Measurements from ENCODE around the gene SORCS2. TPM values are rescaled to one million over a fixed set of nuclear protein-coding genes. Genes with fewer than 3 reads are reported as not detected.

The SORCS2 gene
- total and polyA plus RNA-seq, 2 of the 13 experiments (the other 11 are each of a cell fraction or from before 2014, with no cell fraction given), result 0.82 to 1.0 TPM

DNA sequence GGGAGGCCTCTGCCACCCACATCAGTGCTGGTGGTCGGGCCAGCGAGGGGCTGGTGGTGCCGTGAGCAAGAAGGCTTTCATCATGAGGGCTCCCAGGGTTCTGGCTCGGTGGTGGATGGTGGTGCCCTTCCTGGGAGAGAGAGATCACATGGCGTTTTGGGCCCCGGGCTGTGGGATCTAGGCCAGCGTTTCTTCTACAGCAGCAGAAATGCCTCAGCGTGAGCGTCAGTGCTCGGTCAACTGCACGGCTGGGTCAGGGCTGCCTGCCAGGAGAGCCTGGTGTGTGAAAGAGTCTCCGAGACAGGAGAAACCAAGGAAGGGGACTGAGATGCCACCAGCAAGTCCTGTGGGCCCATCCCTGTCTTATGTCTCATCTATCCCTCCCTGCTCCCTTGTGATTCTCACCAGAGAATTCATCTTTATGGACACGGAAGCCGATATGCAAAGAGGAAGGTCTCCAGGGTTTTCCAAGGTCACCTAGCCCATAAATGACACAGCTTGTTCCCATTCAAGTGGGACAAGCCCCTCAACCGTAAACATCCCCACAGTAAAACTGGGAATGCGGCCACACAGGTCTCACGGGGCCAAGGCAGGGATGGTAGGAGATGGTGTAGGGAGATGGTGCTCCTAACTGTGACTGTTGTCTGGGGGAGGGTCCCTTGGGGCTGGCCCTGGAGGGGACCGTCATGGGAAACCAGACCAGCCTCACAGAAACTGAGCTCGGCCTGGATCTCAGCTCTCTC is 99.2 kb downstream of the SORCS2 start:
- 17% methylated on average over 11 of the region's 19 CpGs for WGBS (ENCODE audit: low lambda C conversion rate)
- no peak for FAIRE-seq
- no peak overlapping the region for H3K9ac ChIP-seq (ENCODE audit: insufficient read depth, low read depth, low read length)
- ATAC-seq, result no peak
- ChIA-PET CTCF (ENCODE audit: low intra/inter-chr PET ratio, low total read pairs) (no interaction called here), POLR2A (no interaction called here)
- H3K27me3 ChIP-seq (ENCODE audit: control insufficient read depth in 1 of 2, insufficient read depth in 2 of 2, low read length in 2 of 2), result peaks cover 3 to 76% of the 10 kb centered on the region in 2 experiments; a peak in 4 of 5 replicates
- H4K20me1 ChIP-seq (ENCODE audit: insufficient read depth, low read length), result peaks cover 3% of the 10 kb centered on the region; the same call in 1 of the 2 replicates
- no peak overlapping the region for H3K27ac ChIP-seq (ENCODE audit: extremely low read length, insufficient read depth, low read length)
- no peak for DNase-seq (ENCODE audit: low spot score)
- no peak overlapping the region for H3K4me2 ChIP-seq (ENCODE audit: low read depth, low read length)
- H3K79me2 ChIP-seq (ENCODE audit: insufficient read depth, low read length), result no peaks in the 10 kb centered on the region
- no peak for TF ChIP-seq CREB1 (IDR thresholded peaks at IDR 0.05)
- no peak for TF ChIP-seq CREB1 (CRISPR knock-in tag; IDR thresholded peaks at IDR 0.05)
- TF ChIP-seq TOE1 (CRISPR knock-in tag; IDR thresholded peaks at IDR 0.05), result no peak
- TF ChIP-seq ZNF605 (CRISPR knock-in tag; IDR thresholded peaks at IDR 0.05), result no peak
- TF ChIP-seq, protein P1, sequence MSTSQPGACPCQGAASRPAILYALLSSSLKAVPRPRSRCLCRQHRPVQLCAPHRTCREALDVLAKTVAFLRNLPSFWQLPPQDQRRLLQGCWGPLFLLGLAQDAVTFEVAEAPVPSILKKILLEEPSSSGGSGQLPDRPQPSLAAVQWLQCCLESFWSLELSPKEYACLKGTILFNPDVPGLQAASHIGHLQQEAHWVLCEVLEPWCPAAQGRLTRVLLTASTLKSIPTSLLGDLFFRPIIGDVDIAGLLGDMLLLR (CRISPR knock-in tag; IDR thresholded peaks at IDR 0.05), result no peak
- no peak for TF ChIP-seq ZZZ3 (CRISPR knock-in tag; IDR thresholded peaks at IDR 0.05; ENCODE audit: borderline replicate concordance)
- no peak for TF ChIP-seq ZNF530 (CRISPR knock-in tag; IDR thresholded peaks at IDR 0.05; ENCODE audit: low read depth)
- no peak for TF ChIP-seq ZNF354B (CRISPR knock-in tag; IDR thresholded peaks at IDR 0.05)
- no peak for TF ChIP-seq ZNF264 (CRISPR knock-in tag; IDR thresholded peaks at IDR 0.05)
- TF ChIP-seq NR1H2 (CRISPR knock-in tag; IDR thresholded peaks at IDR 0.05; ENCODE audit: borderline replicate concordance, low read depth), result no peak
- no peak for TF ChIP-seq ETV5 (CRISPR knock-in tag; IDR thresholded peaks at IDR 0.05; ENCODE audit: borderline replicate concordance)
- no peak for TF ChIP-seq HES4 (CRISPR knock-in tag; IDR thresholded peaks at IDR 0.05; ENCODE audit: borderline replicate concordance)
- TF ChIP-seq MTF2 (CRISPR knock-in tag; IDR thresholded peaks at IDR 0.05; ENCODE audit: borderline replicate concordance), result no peak
- no peak for TF ChIP-seq TARDBP (CRISPR knock-in tag; IDR thresholded peaks at IDR 0.05)
- no peak for TF ChIP-seq HOXA7 (CRISPR knock-in tag; IDR thresholded peaks at IDR 0.05)
- in situ Hi-C loops (cut with HindIII; ENCODE audit: extremely low pct_ligation_motif_present, low pct_unique_long_range_greater_than_20kb) (loop anchor here (5.0 kb wide), 1 partner anchor 99 kb away; the partner anchor contains the start of gene SORCS2), intact Hi-C loops (cut with micrococcal nuclease; ENCODE audit: unreplicated experiment) (no loop called here)
- H3K4me1 ChIP-seq (ENCODE audit: insufficient read depth, low read length), result no peaks in the 10 kb centered on the region
- no peak overlapping the region for H3K4me3 ChIP-seq (replicated peaks in 1 of 3; ENCODE audit: insufficient read depth in 1 of 3, low read depth in 2 of 3, low read length in 3 of 3)
- BruUV-seq (replicated peaks), result no TSS peak
- H3K9me3 ChIP-seq (ENCODE audit: low read length), result no peaks in the 10 kb centered on the region
- H3K36me3 ChIP-seq (replicated peaks in 1 of 2; ENCODE audit: control insufficient read depth in 1 of 2, insufficient read depth in 2 of 2, low read length in 2 of 2), result no peaks in the 10 kb centered on the region
- H2AFZ ChIP-seq (ENCODE audit: low read length), result no peak overlapping the region
